Measurements from ENCODE around the gene CNST.

The CNST gene

GRCh38 chr1:246566128-246566812, at the start of gene CNST, which contains the start of gene TFB2M:
TSS of gene CNST (plus strand) at chr1:246566456. CDS start at chr1:246591563, 25,107 bp downstream.
TSS of gene TFB2M (minus strand) at chr1:246566261. CDS start at chr1:246566138, 123 bp downstream.
- peak; percentile 85 for DNase-seq

- no peak for DNase-seq
Measured at GRCh38 chr1:246517391-246517790, 48.9 kb upstream of the CNST start.

GRCh38 chr1:246518456-246519205, 47.6 kb upstream of the CNST start:
- DNase-seq: no peak

DNA sequence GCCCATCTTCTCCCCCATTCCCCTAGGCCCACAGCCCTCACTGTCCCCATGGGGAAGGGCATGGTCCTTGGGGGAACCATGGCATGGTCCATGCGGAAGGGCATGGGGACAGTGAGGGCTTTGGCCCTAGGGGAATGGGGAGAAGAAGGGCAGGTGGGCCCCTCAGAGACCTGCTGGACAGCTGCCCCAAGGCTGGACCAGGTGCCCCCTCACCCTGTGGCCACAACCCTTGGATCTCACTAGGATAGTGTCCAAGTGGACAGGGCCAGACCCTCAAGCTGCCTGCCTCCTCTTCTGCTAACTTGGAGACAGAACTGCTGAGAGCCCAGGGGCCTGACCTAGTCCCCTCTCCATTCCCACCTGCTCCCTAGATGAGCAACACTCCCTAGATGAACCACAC, 46.7 kb upstream of the CNST start:
- no peak for DNase-seq

DNA sequence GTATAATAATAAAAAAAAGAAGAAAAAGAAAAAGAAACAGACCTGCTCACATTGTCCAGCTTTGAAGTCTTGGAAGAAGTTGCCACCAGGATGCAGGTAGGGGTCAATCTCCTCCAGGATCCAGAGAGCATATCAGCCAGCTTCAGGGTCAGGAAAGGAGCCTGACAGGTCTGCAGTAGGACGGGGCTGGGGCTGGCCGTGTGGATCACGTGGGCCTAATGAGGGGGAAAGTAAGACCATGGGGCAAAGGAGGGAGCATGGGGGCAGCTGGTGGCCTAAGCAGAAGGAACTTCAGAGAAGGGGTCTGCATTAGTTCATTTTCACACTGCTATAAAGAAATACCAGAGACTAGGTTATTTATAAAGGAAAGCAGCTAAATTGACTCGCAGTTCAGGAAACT, 39.9 kb upstream of the CNST start:
- no peak for DNase-seq

GRCh38 chr1:246526915-246527314, 39.3 kb upstream of the CNST start:
- DNase-seq: no peak

GRCh38 chr1:246527402-246528088, 38.7 kb upstream of the CNST start:
- no peak for DNase-seq

DNA sequence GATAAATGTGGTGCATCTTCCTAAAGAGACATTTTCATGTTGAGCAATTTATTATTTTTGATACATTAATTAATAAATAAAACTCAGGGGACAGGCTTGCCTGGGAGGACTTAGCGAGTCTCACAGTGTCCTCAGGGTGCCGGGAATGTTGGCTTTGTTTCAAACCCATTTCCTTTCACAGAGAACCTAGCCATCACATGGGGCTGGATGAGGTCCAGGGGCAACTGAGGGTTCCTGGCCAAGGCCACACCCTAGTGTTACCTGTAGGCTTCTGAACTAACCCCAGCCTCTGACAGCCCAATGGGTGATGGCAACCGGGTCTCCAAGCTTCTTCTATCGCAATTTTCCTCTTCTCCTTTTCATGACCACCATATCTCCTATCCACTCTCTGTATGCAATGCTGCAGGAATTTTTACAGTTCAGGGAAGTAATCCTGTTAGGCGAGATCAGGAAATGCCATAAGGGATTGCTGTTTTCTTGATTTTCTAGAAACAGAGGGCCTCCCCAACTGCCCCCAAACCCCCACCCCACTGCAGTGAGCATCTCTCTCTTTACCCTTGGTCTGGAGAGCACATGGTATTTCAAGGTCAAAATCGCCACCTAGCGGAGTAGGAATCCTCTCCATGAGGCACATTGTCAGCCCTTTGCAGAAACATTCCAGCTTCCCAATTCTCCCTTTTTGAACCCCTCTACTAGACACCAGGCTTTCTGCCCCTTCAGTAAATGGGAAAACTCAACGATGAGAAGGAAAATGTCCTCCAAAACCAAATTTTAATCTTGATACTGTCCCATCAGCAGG, 37.1 kb upstream of the CNST start:
- no peak for DNase-seq

DNA sequence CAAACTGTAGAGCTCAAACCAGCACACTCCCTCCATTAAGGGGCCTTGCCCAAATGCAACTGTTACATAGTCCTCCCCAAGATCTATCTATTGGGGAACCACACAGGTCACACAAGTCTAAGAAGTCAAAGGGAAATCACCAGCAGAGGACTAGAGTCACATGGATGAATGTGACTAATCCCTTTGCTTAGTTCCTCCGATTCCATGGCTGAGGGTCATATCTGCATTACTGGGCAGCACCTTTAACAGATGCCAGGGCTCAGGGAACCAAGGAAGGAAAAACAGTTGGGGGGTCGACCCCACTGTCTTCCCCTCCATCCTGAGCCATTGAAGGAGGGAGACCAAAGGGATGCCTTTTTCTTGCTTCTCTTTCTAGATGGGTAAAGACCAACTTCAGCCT, 35.8 kb upstream of the CNST start:
- DNase-seq: no peak

DNA sequence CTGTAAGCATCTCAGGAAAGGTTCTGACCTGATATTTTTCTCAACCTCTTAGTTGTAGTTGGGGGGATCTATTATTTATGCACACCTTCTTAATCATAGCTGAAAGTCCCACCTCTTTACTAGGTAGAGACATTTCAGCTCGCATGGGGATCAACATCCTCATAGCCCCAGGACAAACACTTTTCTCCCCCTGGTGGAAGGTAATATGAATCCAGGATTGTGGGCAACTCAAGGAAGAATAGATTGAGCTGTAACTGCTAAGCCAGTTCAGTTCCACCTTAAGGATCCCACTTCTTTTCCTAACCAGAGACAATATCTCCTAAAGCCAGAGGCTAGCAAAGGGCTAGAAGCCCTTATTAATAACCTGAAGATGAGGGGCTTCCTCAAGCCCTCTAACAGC, 33.7 kb upstream of the CNST start:
- no peak for DNase-seq

DNA sequence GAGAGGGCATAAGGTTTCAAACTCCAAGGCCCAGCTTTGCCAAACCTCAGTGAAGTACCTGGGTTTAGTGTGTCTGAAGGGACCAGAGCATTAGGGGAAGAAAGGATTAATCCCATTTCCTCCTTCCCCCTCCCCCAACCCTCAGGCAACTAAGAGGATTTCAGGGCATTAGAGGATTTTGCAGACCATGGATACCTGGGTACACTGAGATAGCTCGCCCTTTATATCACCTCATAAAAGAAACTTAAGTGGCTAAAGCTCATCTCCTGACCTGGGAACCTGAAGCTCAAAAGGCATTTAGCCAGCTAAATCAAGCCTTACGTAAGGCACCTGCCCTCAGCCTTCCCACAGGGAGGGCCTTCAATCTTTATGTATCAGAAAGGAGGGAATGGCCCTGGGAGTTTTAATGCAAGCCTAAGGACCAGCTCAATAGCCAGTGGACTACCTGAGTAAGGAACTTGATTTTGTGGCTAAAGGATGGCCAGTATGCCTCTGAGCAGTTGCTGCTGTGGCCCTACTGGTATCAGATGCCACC, 32.8 kb upstream of the CNST start:
- no peak for DNase-seq

DNA sequence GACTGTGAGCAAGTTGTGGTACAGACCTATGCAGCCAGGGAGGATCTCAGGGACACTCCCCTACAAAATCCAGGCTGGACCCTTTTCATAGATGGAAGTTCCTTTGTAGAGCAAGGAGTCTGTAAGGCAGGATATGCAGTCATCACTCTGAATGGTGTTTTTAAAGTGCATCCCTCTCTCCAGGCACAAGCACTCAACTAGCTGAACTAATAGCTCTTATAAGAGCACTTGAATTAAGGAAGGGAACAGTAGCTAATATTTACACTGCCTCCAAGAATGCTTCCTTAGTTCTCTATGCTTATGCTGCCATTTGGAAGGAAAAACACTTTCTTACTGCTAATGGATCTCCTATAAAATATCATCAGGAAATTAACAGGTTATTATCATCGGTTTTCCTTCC, 32.1 kb upstream of the CNST start:
- no peak for DNase-seq

DNA sequence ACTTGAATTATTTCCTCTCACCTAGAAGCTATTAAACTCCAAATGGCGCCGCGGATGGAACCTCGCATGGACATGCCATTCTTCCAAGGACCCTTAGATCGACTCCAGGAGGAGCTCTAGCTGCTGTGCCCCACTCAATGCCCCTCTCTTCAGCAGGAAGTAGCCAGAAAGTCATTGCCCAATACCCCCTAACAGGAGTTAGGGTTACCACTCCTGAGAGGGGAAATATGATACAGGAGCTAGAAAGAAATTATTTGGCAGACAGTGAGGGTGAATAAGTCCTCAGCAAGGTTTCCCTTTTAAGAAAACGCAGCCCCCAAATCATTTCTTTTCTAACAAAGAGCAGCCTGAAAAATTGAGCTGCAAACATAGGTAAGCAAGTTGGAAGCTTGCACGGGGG, 28.8 kb upstream of the CNST start:
- no peak for DNase-seq

GRCh38 chr1:246537887-246538286, 28.4 kb upstream of the CNST start:
- no peak for DNase-seq

GRCh38 chr1:246540738-246541491, 25.3 kb upstream of the CNST start:
- no peak for DNase-seq

- no peak for DNase-seq
Measured at GRCh38 chr1:246544001-246544400, 22.3 kb upstream of the CNST start.

DNA sequence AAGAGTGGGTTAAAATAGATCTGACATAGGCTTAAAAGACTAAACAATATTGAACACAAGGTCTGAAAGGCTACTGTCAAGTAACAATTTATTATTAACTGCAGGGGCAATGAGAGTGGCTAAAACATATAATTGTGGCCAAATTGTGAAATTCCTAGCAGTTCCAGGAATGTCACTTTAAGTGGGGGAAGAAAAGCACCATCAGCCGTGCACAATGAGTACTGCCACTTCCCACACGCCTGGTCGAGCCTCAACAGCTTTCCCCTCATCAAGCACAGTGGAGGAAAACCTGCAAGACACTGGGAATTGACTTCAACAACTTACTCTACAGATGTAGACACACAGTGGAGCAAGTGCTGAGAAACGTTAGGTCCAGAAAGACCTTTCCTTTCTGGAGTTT, 16.6 kb upstream of the CNST start:
- no peak for DNase-seq

- DNase-seq: no peak
Measured at GRCh38 chr1:246550402-246550801, 15.9 kb upstream of the CNST start.

DNA sequence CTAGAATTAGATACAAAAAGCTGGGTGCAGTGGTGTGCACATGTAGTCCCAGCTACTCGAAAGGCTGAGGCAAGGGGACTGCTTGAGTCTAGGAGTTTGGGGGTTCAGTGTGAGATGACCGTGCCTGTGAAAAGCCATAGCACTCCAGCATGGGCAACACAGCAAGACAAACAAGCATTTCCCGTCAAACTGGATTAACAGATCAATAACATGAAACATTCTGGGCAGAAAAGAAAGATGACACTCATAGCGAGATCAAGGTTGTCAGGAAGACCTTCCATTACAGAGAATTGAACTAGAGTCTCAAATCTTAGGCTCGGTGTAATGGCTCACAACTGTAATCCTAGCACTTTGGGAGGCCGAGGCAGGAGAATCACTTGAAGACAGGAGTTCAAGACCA, 14.1 kb upstream of the CNST start:
- no peak for DNase-seq

DNA sequence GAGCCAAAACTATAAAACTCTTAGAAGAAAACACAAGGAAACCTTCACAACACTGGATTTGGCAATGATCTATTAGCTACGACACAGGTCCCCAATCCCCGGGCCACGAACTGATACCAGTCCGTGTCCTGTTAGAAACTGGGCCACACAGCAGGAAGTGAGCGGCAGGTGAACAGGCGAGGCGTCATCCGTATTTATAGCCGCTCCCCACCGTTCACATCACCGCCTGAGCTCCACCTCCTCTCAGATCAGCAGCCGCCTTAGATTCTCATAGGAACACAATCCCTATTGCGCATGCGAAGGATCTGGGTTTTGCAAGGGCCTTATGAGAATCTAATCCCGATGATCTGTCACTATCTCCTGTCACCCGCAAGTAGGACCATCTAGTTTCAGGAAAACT, 12.1 kb upstream of the CNST start:
- DNase-seq: no peak

GRCh38 chr1:246558041-246558440, 8.2 kb upstream of the CNST start:
- no peak for DNase-seq

GRCh38 chr1:246559310-246559709, 6.9 kb upstream of the CNST start:
- no peak for DNase-seq
